PC-9 (cell line): ENCODE results near the gene C5orf58. TPM values are rescaled to one million over a fixed set of nuclear protein-coding genes. Genes with fewer than 3 reads are reported as not detected.

Source experiments
- BruUV-seq: library from RNA; stranded (reverse); fragments of 400-500 nt; replicated peaks from 2 replicates; lab custom pipeline; 2021; lab: Mats Ljungman, UMichigan
- CTCF ChIA-PET: fragments of 300-600 bp; sonication (Branson Sonifier 250); formaldehyde crosslinking; loops from one replicate; lab custom pipeline; 2022; ENCODE audit warnings: antibody characterized with exemption; lab: Charles Lee
- POLR2A ChIA-PET: fragments of 300-600 bp; sonication (Branson Sonifier 250); formaldehyde crosslinking; loops from one replicate; lab custom pipeline; 2022; ENCODE audit warnings: antibody characterized with exemption; ENCODE audit not compliant: unreplicated experiment; lab: Charles Lee
- DNase-seq, 2 experiments: peaks; one replicate each; pipeline versions ENCODE4 v3.0.0 to v3.0.0-alpha.2; 2015 to 2022; ENCODE audit warnings: mixed read lengths in 1 of 2
- H2AFZ ChIP-seq: fragments of 200-600 bp; sonication (generic); 2 replicates; pipeline ENCODE4 v1.8.1; 2017; ENCODE audit warnings: antibody characterized with exemption
- H3F3A ChIP-seq: fragments of 200-600 bp; sonication (generic); 2 replicates; pipeline ENCODE4 v1.8.1; 2017; ENCODE audit warnings: antibody characterized with exemption, mild to moderate bottlenecking, low read depth; ENCODE audit not compliant: insufficient read depth
- H3K27ac ChIP-seq: fragments of 200-600 bp; sonication (generic); 2 replicates; pipeline ENCODE4 v1.6.1; 2016; ENCODE audit warnings: mixed run types
- H3K27me3 ChIP-seq: fragments of 200-600 bp; sonication (generic); 2 replicates; pipeline ENCODE4 v1.6.1; 2016; ENCODE audit warnings: low read depth, mixed run types; ENCODE audit not compliant: insufficient read depth
- H3K36me3 ChIP-seq: fragments of 200-600 bp; sonication (generic); 2 replicates; pipeline ENCODE4 v1.6.1; 2016; ENCODE audit warnings: low read depth, mixed run types
- H3K4me1 ChIP-seq: fragments of 200-600 bp; sonication (generic); replicated peaks from 2 replicates; pipeline ENCODE4 v1.6.1; 2016; ENCODE audit warnings: mixed run types; ENCODE audit not compliant: insufficient read depth
- H3K4me2 ChIP-seq: fragments of 200-600 bp; sonication (generic); 2 replicates; pipeline ENCODE4 v1.6.1; 2017; ENCODE audit warnings: mixed run types
- H3K4me3 ChIP-seq: fragments of 200-600 bp; sonication (generic); 2 replicates; pipeline ENCODE4 v1.6.1; 2016; ENCODE audit warnings: mixed run types
- H3K79me2 ChIP-seq: fragments of 200-600 bp; sonication (generic); 2 replicates; pipeline ENCODE4 v1.6.1; 2017; ENCODE audit warnings: low read depth, mixed run types
- H3K9me2 ChIP-seq: fragments of 200-600 bp; sonication (generic); 2 replicates; pipeline ENCODE4 v1.8.1; 2017; ENCODE audit warnings: mild to moderate bottlenecking; ENCODE audit not compliant: insufficient read depth
- H3K9me3 ChIP-seq: fragments of 200-600 bp; sonication (generic); 2 replicates; pipeline ENCODE4 v1.8.1; 2016; ENCODE audit warnings: low read depth; ENCODE audit not compliant: insufficient read depth
- H4K20me1 ChIP-seq: fragments of 200-600 bp; sonication (generic); 2 replicates; pipeline ENCODE4 v1.8.1; 2017; ENCODE audit not compliant: insufficient read depth
- CTCF ChIP-seq: fragments of 200-600 bp; sonication (generic); conservative IDR thresholded peaks from 2 replicates; pipeline ENCODE4 v1.6.1; 2017; ENCODE audit warnings: mixed run types, antibody characterized with exemption, mild to moderate bottlenecking, moderate library complexity
- EZH2 ChIP-seq: fragments of 200-600 bp; sonication (generic); IDR thresholded peaks from 2 replicates; pipeline ENCODE4 v1.8.0; 2017; ENCODE audit warnings: antibody characterized with exemption, low read depth
- intact Hi-C: fragments of 100-400 bp; cut with micrococcal nuclease; formaldehyde crosslinking; loops from one replicate; pipeline ENCODE4 v1.10.0; 2022; ENCODE audit not compliant: unreplicated experiment
- total RNA-seq: library from RNA; stranded (reverse); gene quantifications from 2 replicates; pipeline ENCODE4 v1.2.3, GENCODE V29; 2021

Gene C5orf58
- total RNA-seq, 1 experiment from 2014 or later: not detected

- no peak for DNase-seq
- ChIA-PET POLR2A (no interaction called here), CTCF (no interaction called here)
- H3K9me3 ChIP-seq: peaks cover 4% of the 10 kb centered on the region; the same call in 1 of the 2 replicates
- H4K20me1 ChIP-seq: no peaks in the 10 kb centered on the region
- H3K27me3 ChIP-seq: no peaks in the 10 kb centered on the region
- no TSS peak for BruUV-seq
- no peak for TF ChIP-seq EZH2
- TF ChIP-seq CTCF: no peak
- peaks cover 23% of the 10 kb centered on the region for H3K4me1 ChIP-seq
- no peaks in the 10 kb centered on the region for H3K79me2 ChIP-seq
- no peak overlapping the region for H3K4me2 ChIP-seq
- intact Hi-C loops: no loop called here
- no peak overlapping the region for H2AFZ ChIP-seq
- no peak overlapping the region for H3K27ac ChIP-seq
- H3K36me3 ChIP-seq: no peaks in the 10 kb centered on the region
- H3F3A ChIP-seq: peaks cover 23% of the 10 kb centered on the region
- no peaks in the 10 kb centered on the region for H3K9me2 ChIP-seq
- H3K4me3 ChIP-seq: no peak overlapping the region
Observed at GRCh38 chr5:170223360-170223759, 9.4 kb upstream of the C5orf58 start.

DNA sequence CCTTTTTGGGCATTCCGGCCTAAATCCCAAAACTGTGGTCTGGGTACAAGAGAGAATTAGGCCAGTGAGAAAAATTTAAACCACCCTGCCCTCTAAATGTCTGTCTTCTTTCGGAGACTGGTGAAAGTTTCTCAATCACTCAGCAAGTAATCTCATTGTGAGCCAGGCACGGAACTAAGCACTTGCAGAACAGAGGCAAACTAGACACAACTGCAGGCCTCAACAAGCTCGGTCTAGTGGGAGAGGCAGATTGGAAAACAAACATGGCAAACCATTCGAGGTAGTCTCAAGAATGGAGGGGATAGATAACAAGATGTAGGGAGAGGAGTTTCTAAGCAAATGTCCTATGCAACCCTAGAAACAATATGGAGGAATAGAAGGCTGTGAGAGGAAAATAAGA is 8.9 kb upstream of the C5orf58 start:
- no peak overlapping the region for H2AFZ ChIP-seq
- TF ChIP-seq EZH2 (no peak), CTCF (no peak)

DNA sequence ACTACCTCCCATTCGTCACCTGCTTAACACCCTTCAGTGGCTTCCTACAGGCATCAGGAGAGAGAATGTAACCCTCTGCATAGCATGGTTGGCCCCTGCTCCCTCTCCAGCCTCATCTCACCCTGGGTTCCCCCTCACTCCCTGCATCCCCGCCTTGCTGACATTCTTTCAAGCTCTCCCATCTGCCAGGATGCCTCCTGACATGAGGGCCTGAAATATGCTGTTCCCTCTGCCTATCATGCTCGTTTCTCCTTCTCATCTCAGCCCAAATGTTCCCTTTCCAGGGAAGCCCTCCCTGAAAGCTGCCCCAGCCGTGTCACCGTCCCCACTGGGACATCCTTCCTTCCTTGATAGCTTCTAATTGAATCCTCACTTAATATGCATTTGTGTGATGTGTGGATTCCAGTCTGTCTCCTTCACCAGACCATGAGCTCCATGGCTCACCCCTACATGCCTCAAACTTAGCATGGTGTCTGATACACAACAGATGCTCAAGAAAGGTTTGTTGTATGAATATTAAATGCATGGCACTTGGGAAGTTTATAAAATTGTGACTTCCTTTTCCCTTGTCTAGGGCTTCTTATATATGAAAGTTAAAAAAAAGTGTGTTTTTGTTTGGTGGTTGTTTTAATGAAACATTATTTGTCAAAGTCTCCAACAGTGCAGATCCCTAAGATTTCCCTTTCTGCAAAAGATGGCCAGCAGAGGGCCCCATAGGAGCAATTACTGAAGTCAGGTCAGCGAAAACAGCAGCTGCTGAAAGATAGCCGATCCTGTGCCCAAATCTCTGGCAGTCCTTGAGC is 7.3 kb upstream of the C5orf58 start:
- TF ChIP-seq CTCF (peak; percentile 88), EZH2 (no peak)
- H2AFZ ChIP-seq: no peak overlapping the region
- intact Hi-C loops: loop anchor here (1.0 kb wide), 2 partner anchors 196 to 408 kb away; no protein-coding TSS in a partner anchor
- H3K4me2 ChIP-seq: no peak overlapping the region
- H3F3A ChIP-seq: peaks cover under 1% of the 10 kb centered on the region; the same call in 1 of the 2 replicates
- H3K4me1 ChIP-seq: peaks cover 3% of the 10 kb centered on the region
- no peaks in the 10 kb centered on the region for H3K9me2 ChIP-seq
- BruUV-seq: no TSS peak
- CTCF ChIA-PET: interaction anchor here (0.8 to 1.0 kb wide), 2 partner anchors 202 to 408 kb away, joined by 3 to 6 read pairs; no protein-coding TSS in a partner anchor
- no peak overlapping the region for H3K4me3 ChIP-seq
- H3K27me3 ChIP-seq: no peaks in the 10 kb centered on the region
- no peaks in the 10 kb centered on the region for H4K20me1 ChIP-seq
- no peak overlapping the region for H3K27ac ChIP-seq
- H3K79me2 ChIP-seq: no peaks in the 10 kb centered on the region
- POLR2A ChIA-PET: interaction anchor here (0.6 kb wide), 1 partner anchor 1167 kb away, joined by 4 read pairs; no protein-coding TSS in a partner anchor
- peak; percentile 40 to 50 for DNase-seq
- H3K36me3 ChIP-seq: no peaks in the 10 kb centered on the region
- H3K9me3 ChIP-seq: no peaks in the 10 kb centered on the region

More for the DNA sequence above, 8.9 kb upstream of the C5orf58 start:
- Histone ChIP-seq H3K4me2 (no peak overlapping the region), H3K4me1 (peaks cover 17% of the 10 kb centered on the region), H3K27me3 (no peaks in the 10 kb centered on the region), H3K79me2 (no peaks in the 10 kb centered on the region), H3K9me3 (peaks cover 4% of the 10 kb centered on the region; the same call in 1 of the 2 replicates), H3K4me3 (no peak overlapping the region), H3K36me3 (no peaks in the 10 kb centered on the region), H4K20me1 (no peaks in the 10 kb centered on the region), H3K9me2 (no peaks in the 10 kb centered on the region), H3K27ac (no peak overlapping the region), H3F3A (peaks cover 17% of the 10 kb centered on the region)
- intact Hi-C loops: no loop called here
- CTCF ChIA-PET: no interaction called here
- no peak for DNase-seq
- POLR2A ChIA-PET: no interaction called here
- BruUV-seq: no TSS peak
